Putamen (tissue), 1 donor: Measurements from ENCODE around the gene NCOA7.
"Not testable (repeated sequence)": the region's sequence is repeated elsewhere in the genome, so short reads cannot be mapped to it uniquely, and the experiment has no call there.

Source experiments
- DNase-seq: peaks from one replicate; pipeline ENCODE4 v3.0.0-alpha.2; 2016; ENCODE audit warnings: low spot score

Gene NCOA7

GRCh38 chr6:125791151-125791819 lies 525 bp downstream of the NCOA7 start:
- peak; percentile 81 for DNase-seq

GRCh38 chr6:125791820-125792165 lies 1.0 kb downstream of the NCOA7 start:
- no peak for DNase-seq

GRCh38 chr6:125792172-125792571 lies 1.4 kb downstream of the NCOA7 start:
- DNase-seq: no peak

GRCh38 chr6:125792680-125793079 lies 1.9 kb downstream of the NCOA7 start:
- no peak for DNase-seq

- DNase-seq: peak; percentile 59
Measured at GRCh38 chr6:125793280-125793679, 2.5 kb downstream of the NCOA7 start.

GRCh38 chr6:125793863-125794262 lies 3.1 kb downstream of the NCOA7 start:
- no peak for DNase-seq

- DNase-seq: no peak
Measured at GRCh38 chr6:125794342-125795137, 3.8 kb downstream of the NCOA7 start.

GRCh38 chr6:125795301-125795700 lies 4.5 kb downstream of the NCOA7 start:
- no peak for DNase-seq

GRCh38 chr6:125797120-125797885 lies 6.5 kb downstream of the NCOA7 start:
- DNase-seq: no peak

GRCh38 chr6:125797886-125798444 lies 7.2 kb downstream of the NCOA7 start:
- no peak for DNase-seq

GRCh38 chr6:125798734-125799508 lies 8.2 kb downstream of the NCOA7 start:
- no peak for DNase-seq

GRCh38 chr6:125802383-125802782 lies 11.6 kb downstream of the NCOA7 start:
- no peak for DNase-seq

- no peak for DNase-seq
Measured at GRCh38 chr6:125802943-125803377, 12.2 kb downstream of the NCOA7 start.

- DNase-seq: no peak
Measured at GRCh38 chr6:125804264-125804663, 13.5 kb downstream of the NCOA7 start.

GRCh38 chr6:125804866-125805425 lies 14.2 kb downstream of the NCOA7 start:
- not testable (repeated sequence) for DNase-seq

GRCh38 chr6:125806813-125807212 lies 16.1 kb downstream of the NCOA7 start:
- no peak for DNase-seq

- no peak for DNase-seq
Measured at GRCh38 chr6:125807293-125807692, 16.5 kb downstream of the NCOA7 start.

- DNase-seq: no peak
Measured at GRCh38 chr6:125808060-125808459, 17.3 kb downstream of the NCOA7 start.

- DNase-seq: no peak
Measured at GRCh38 chr6:125808591-125808990, 17.8 kb downstream of the NCOA7 start.

GRCh38 chr6:125809570-125810170 lies 18.9 kb downstream of the NCOA7 start:
- DNase-seq: no peak

- no peak for DNase-seq
Measured at GRCh38 chr6:125810445-125810844, 19.7 kb downstream of the NCOA7 start.
